Hair follicular keratinocyte (primary cell): ENCODE results near the gene SPDYE2. TPM values are rescaled to one million over a fixed set of nuclear protein-coding genes. Genes with fewer than 3 reads are reported as not detected.

Experiments
- total RNA-seq: library from RNA; depleted of rRNA; stranded (reverse); fragments of >200 nt; gene quantifications from 2 replicates; pipeline ENCODE4 v1.2.3, GENCODE V29; 2015

SPDYE2 gene
- not detected in 2 replicates for total RNA-seq

GRCh38 chr7:102550808-102551422 is at the start of gene SPDYE2:
TSS of gene SPDYE2 (plus strand) at chr7:102551226. CDS start at chr7:102553256, 2,030 bp downstream.

GRCh38 chr7:102517550-102518147 is 33.4 kb upstream of the SPDYE2 start, which contains the start of gene RASA4B:
TSS of gene RASA4B (minus strand) at chr7:102517777. CDS start at chr7:102517710, 67 bp downstream.

GRCh38 chr7:102543596-102543995 is 7.4 kb upstream of the SPDYE2 start, which contains the start of gene UPK3BL2:
TSS of gene UPK3BL2 (minus strand) at chr7:102543696. CDS start at chr7:102543636, 60 bp downstream.

GRCh38 chr7:102572261-102573239 is 21.5 kb downstream of the SPDYE2 start, which contains the start of gene POLR2J3:
TSS of gene POLR2J3 (minus strand) at chr7:102572583. CDS start at chr7:102572521, 62 bp downstream.

Other genes starting within 250 kb of the SPDYE2 start
- not detected in 2 replicates for gene SPDYE6, start 194.8 kb upstream of the SPDYE2 start, total RNA-seq
- 11.6 and 12.1 TPM in 2 replicates for gene PRKRIP1, start 154.9 kb upstream of the SPDYE2 start, total RNA-seq
- gene ORAI2, start 117.7 kb upstream of the SPDYE2 start, total RNA-seq, result 2.7 and 10.8 TPM in 2 replicates
- gene ALKBH4, start 86.4 kb upstream of the SPDYE2 start, total RNA-seq, result 11.8 and 23.9 TPM in 2 replicates
- gene LRWD1, start 86.2 kb upstream of the SPDYE2 start, total RNA-seq, result 12.5 and 17.1 TPM in 2 replicates
- gene POLR2J, start 72.3 kb upstream of the SPDYE2 start, total RNA-seq, result 30.1 and 44.4 TPM in 2 replicates
- 0.27 and 0.62 TPM in 2 replicates for gene RASA4B, start 33.4 kb upstream of the SPDYE2 start, total RNA-seq
- 2.3 and 2.7 TPM in 2 replicates for gene UPK3BL2, start 7.5 kb upstream of the SPDYE2 start, total RNA-seq
- gene POLR2J3, start 21.4 kb downstream of the SPDYE2 start, total RNA-seq, result 7.2 and 25.5 TPM in 2 replicates
- 1.4 and 3.4 TPM in 2 replicates for gene RASA4, start 65.5 kb downstream of the SPDYE2 start, total RNA-seq
- gene UPK3BL1, start 91.6 kb downstream of the SPDYE2 start, total RNA-seq, result 6.0 and 7.7 TPM in 2 replicates
- not detected in 2 replicates for gene SPDYE2B, start 99.1 kb downstream of the SPDYE2 start, total RNA-seq
- 1.2 and 2.3 TPM in 2 replicates for gene POLR2J2, start 120.4 kb downstream of the SPDYE2 start, total RNA-seq
- gene FAM185A, start 197.8 kb downstream of the SPDYE2 start, total RNA-seq, result 7.1 and 8.2 TPM in 2 replicates